GDM1 (cell line): ENCODE data around the gene SCN3A.

Experiments used
- DNase-seq: peaks from one replicate; lab custom pipeline; 2025; lab: John Stamatoyannopoulos, UW

Gene SCN3A

DNA sequence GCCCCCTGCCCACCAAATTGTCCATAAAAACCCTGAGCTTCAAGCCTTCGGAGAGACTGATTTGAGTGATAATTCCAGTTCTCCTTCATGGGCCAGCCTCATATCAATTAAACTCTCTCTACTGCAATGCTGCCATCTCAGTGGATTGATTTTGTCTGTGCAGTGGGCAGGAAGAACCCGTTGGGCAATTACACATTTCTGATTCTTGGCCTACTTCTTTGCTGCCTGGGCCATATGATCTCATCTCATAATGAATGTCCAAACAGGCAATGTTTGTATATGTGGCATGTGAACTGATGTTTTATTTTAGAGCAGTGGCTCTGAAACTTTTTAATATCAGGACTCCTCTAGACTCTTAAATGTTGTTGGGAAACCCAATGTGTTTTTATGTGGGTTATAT, 147.3 kb downstream of the SCN3A start:
- DNase-seq = no peak

- no peak for DNase-seq
Measured at GRCh38 chr2:165055082-165055851, 148.6 kb downstream of the SCN3A start.

GRCh38 chr2:165054652-165055051, 149.2 kb downstream of the SCN3A start:
- DNase-seq = no peak

- DNase-seq = no peak
Measured at GRCh38 chr2:165044505-165045303, 159.1 kb downstream of the SCN3A start.
